H1 (cell line): Measurements from ENCODE around the gene TRIM62.

Source experiments
- EZH2 ChIP-seq: fragments of 200-600 bp; sonication (generic); IDR thresholded peaks from 2 replicates; pipeline ENCODE4 v1.7.1; 2012; ENCODE audit warnings: low read depth, mild to moderate bottlenecking, moderate library complexity, low read length, inconsistent platforms; ENCODE audit not compliant: severe bottlenecking
- POLR2A ChIP-seq, 2 experiments: IDR thresholded peaks; 1 replicate in 1 of 2; 2 replicates in 1 of 2; pipeline ENCODE4 v1.6.1; 2011; ENCODE audit warnings: low read depth in 2 of 2, low read length in 2 of 2, mild to moderate bottlenecking in 2 of 2; ENCODE audit errors: control extremely low read depth in 1 of 2
- POLR2AphosphoS5 ChIP-seq: IDR thresholded peaks from 2 replicates; pipeline ENCODE4 v1.6.1; 2011; ENCODE audit warnings: low read depth, low read length
- POU5F1 ChIP-seq: IDR thresholded peaks from 2 replicates; pipeline ENCODE4 v1.6.1; 2011; ENCODE audit warnings: low read depth, mild to moderate bottlenecking, low read length, moderate library complexity
- SIN3A ChIP-seq, 2 experiments: IDR thresholded peaks in 1 of 2; conservative IDR thresholded peaks in 1 of 2; 2 replicates each; pipeline ENCODE4 v1.6.1; 2011 to 2012; ENCODE audit warnings: low read length in 2 of 2, improper control_type of control experiment in 1 of 2, low read depth in 1 of 2, mild to moderate bottlenecking in 1 of 2
- USF2 ChIP-seq: IDR thresholded peaks from 2 replicates; pipeline ENCODE4 v1.6.1; 2011; ENCODE audit warnings: low read length, improper control_type of control experiment
- ZNF274 ChIP-seq: IDR thresholded peaks from 2 replicates; pipeline ENCODE4 v1.7.0; 2012; ENCODE audit warnings: low read length, borderline replicate concordance; ENCODE audit errors: extremely low read depth
- TF ChIP-seq, protein P1 (sequence below), 3 experiments: IDR thresholded peaks; 1 replicate in 2 of 3; 2 replicates in 1 of 3; pipeline versions ENCODE4 v1.5.1 to v1.6.1; 2011; ENCODE audit warnings: low read length in 3 of 3, mild to moderate bottlenecking in 3 of 3, inconsistent platforms in 2 of 3, low read depth in 1 of 3, moderate library complexity in 1 of 3; ENCODE audit not compliant: insufficient read depth in 1 of 3; ENCODE audit errors: control extremely low read depth in 1 of 3

GRCh38 chr1:33173091-33173490, 8.8 kb downstream of the TRIM62 start:
- TF ChIP-seq POLR2A (IDR thresholded peaks at IDR 0.05; ENCODE audit: control extremely low read depth in 1 of 2, low read depth in 2 of 2, low read length in 2 of 2) (no peak), ZNF274 (no peak), EZH2 (no peak), SIN3A (conservative IDR thresholded peaks at IDR 0.05 in 1 of 2, IDR thresholded peaks at IDR 0.05 in 1 of 2; ENCODE audit: low read depth in 1 of 2, low read length in 2 of 2) (no peak), POLR2AphosphoS5 (no peak), POU5F1 (no peak), USF2 (no peak)
- TF ChIP-seq, protein P1, sequence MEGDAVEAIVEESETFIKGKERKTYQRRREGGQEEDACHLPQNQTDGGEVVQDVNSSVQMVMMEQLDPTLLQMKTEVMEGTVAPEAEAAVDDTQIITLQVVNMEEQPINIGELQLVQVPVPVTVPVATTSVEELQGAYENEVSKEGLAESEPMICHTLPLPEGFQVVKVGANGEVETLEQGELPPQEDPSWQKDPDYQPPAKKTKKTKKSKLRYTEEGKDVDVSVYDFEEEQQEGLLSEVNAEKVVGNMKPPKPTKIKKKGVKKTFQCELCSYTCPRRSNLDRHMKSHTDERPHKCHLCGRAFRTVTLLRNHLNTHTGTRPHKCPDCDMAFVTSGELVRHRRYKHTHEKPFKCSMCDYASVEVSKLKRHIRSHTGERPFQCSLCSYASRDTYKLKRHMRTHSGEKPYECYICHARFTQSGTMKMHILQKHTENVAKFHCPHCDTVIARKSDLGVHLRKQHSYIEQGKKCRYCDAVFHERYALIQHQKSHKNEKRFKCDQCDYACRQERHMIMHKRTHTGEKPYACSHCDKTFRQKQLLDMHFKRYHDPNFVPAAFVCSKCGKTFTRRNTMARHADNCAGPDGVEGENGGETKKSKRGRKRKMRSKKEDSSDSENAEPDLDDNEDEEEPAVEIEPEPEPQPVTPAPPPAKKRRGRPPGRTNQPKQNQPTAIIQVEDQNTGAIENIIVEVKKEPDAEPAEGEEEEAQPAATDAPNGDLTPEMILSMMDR (IDR thresholded peaks at IDR 0.05; ENCODE audit: control extremely low read depth in 1 of 3, insufficient read depth in 1 of 3, low read depth in 1 of 3, low read length in 3 of 3), result no peak
